HepG2 (cell line): ENCODE data around the gene ABAT. TPM values are rescaled to one million over a fixed set of nuclear protein-coding genes. Genes with fewer than 3 reads are reported as not detected.

ENCODE experiments used
- ARNT ChIP-seq: fragments of 450-650 bp; IDR thresholded peaks from 2 replicates; pipeline ENCODE4 v1.6.1; 2017
- ATF2 ChIP-seq: sonication (generic); formaldehyde crosslinking; IDR thresholded peaks from 2 replicates; pipeline ENCODE4 v1.4.0; 2020; ENCODE audit warnings: missing genetic modification reagents
- ATF3 ChIP-seq: sonication (generic); formaldehyde crosslinking; IDR thresholded peaks from 2 replicates; pipeline ENCODE4 v1.4.0; 2020; ENCODE audit warnings: missing genetic modification reagents
- CHD2 ChIP-seq: IDR thresholded peaks from 2 replicates; pipeline ENCODE4 v1.6.1; 2011; ENCODE audit warnings: low read depth, low read length, improper control_type of control experiment
- FLYWCH1 ChIP-seq: sonication (generic); formaldehyde crosslinking; IDR thresholded peaks from 2 replicates; pipeline ENCODE4 v1.8.1; 2023; ENCODE audit warnings: mild to moderate bottlenecking, missing genetic modification reagents
- HDAC2 ChIP-seq: sonication (generic); formaldehyde crosslinking; IDR thresholded peaks from 2 replicates; pipeline ENCODE4 v1.4.0; 2020; ENCODE audit warnings: missing genetic modification reagents
- HNRNPH1 ChIP-seq: fragments of 200-400 bp; formaldehyde crosslinking; optimal IDR thresholded peaks from 2 replicates; pipeline ENCODE3; 2017; ENCODE audit warnings: mild to moderate bottlenecking, low read depth, low read length
- IKZF1 ChIP-seq: fragments of 450-650 bp; IDR thresholded peaks from 2 replicates; pipeline ENCODE4 v1.7.1; 2016
- ISL2 ChIP-seq: sonication (generic); formaldehyde crosslinking; IDR thresholded peaks from 2 replicates; pipeline ENCODE4 v1.5.0; 2020; ENCODE audit warnings: missing genetic modification reagents
- MXD4 ChIP-seq: IDR thresholded peaks from 2 replicates; pipeline ENCODE4 v1.6.1; 2016; ENCODE audit warnings: mild to moderate bottlenecking, missing biosample characterization, missing genetic modification reagents
- NR0B2 ChIP-seq: sonication (generic); formaldehyde crosslinking; IDR thresholded peaks from 2 replicates; pipeline ENCODE4 v1.4.0; 2020; ENCODE audit warnings: mild to moderate bottlenecking, missing genetic modification reagents
- PLSCR1 ChIP-seq: sonication (generic); formaldehyde crosslinking; IDR thresholded peaks from 2 replicates; pipeline ENCODE4 v1.5.0; 2020; ENCODE audit warnings: missing genetic modification reagents, mild to moderate bottlenecking, borderline replicate concordance
- RXRB ChIP-seq: IDR thresholded peaks from 2 replicates; pipeline ENCODE4 v1.6.1; 2016; ENCODE audit warnings: borderline replicate concordance, missing genetic modification reagents, missing compliant biosample characterization
- SAFB2 ChIP-seq: sonication (generic); formaldehyde crosslinking; IDR thresholded peaks from 2 replicates; pipeline ENCODE4 v1.5.1; 2020; ENCODE audit warnings: missing genetic modification reagents, low read depth, mild to moderate bottlenecking, borderline replicate concordance
- SALL1 ChIP-seq: sonication (generic); formaldehyde crosslinking; IDR thresholded peaks from 2 replicates; pipeline ENCODE4 v1.8.0; 2022; ENCODE audit warnings: mild to moderate bottlenecking, missing genetic modification reagents
- SNAI1 ChIP-seq: sonication (generic); formaldehyde crosslinking; IDR thresholded peaks from 2 replicates; pipeline ENCODE4 v1.5.0; 2020; ENCODE audit warnings: mild to moderate bottlenecking, missing genetic modification reagents, borderline replicate concordance
- U2AF2 ChIP-seq: fragments of 200-400 bp; formaldehyde crosslinking; IDR thresholded peaks from 2 replicates; pipeline ENCODE4 v1.6.1; 2017; ENCODE audit warnings: low read depth, mild to moderate bottlenecking, low read length
- ZFP91 ChIP-seq: sonication (generic); formaldehyde crosslinking; IDR thresholded peaks from 2 replicates; pipeline ENCODE4 v1.9.0; 2022; ENCODE audit warnings: missing genetic modification reagents, mild to moderate bottlenecking, borderline replicate concordance
- ZHX2 ChIP-seq, 2 experiments: sonication (generic) in 1 of 2; formaldehyde crosslinking in 1 of 2; IDR thresholded peaks; 2 replicates each; pipeline versions ENCODE4 v1.6.1 to v1.9.0; 2014 to 2022; ENCODE audit warnings: antibody characterized with exemption in 1 of 2, borderline replicate concordance in 1 of 2, inconsistent platforms in 1 of 2, low read depth in 1 of 2, missing genetic modification reagents in 1 of 2
- ZNF121 ChIP-seq: sonication (generic); formaldehyde crosslinking; IDR thresholded peaks from 2 replicates; pipeline ENCODE4 v1.5.0; 2020; ENCODE audit warnings: mild to moderate bottlenecking, missing genetic modification reagents
- ZNF7 ChIP-seq: IDR thresholded peaks from 2 replicates; pipeline ENCODE4 v1.6.1; 2016; ENCODE audit warnings: missing biosample characterization, missing genetic modification reagents
- polyA plus RNA-seq, 8 experiments: library from polyadenylated mRNA; depleted of rRNA in 3 of 8; stranded (reverse) in 7 of 8; unstranded in 1 of 8; fragments of >200 nt; fragmentation: Illumina TruSeq in 4 of 8; extraction: Trizol in 4 of 8; gene quantifications; 2 replicates each; pipeline versions ENCODE4 v1.2.1 to v1.2.3, GENCODE V29; 2011 to 2016; ENCODE audit warnings: low read depth in 4 of 8, missing spikeins in 1 of 8, mixed read lengths in 1 of 8; ENCODE audit not compliant: insufficient read depth in 1 of 8
- total RNA-seq, 5 experiments: library from RNA; depleted of rRNA; stranded (reverse); fragments of >200 nt; fragmentation: Illumina TruSeq; extraction: Trizol; gene quantifications; 2 replicates each; pipeline ENCODE4 v1.2.3, GENCODE V29; 2016; ENCODE audit warnings: low read depth in 1 of 5

Gene ABAT
- total and polyA plus RNA-seq, 2 of the 13 experiments (the other 11 are each of a cell fraction or from before 2014, with no cell fraction given), result 47.6 to 97.3 TPM

GRCh38 chr16:8660841-8661301 lies 13.5 kb upstream of the ABAT start (continued):
- TF ChIP-seq ISL2 (CRISPR knock-in tag) (no peak), ATF3 (CRISPR knock-in tag) (no peak), CHD2 (no peak), ZFP91 (peak; percentile 43; the same call in 1 of the 2 replicates), RXRB (CRISPR knock-in tag) (0 out of 2 replicates have a peak, but pooled peaks have one; percentile 38), ZNF7 (CRISPR knock-in tag) (no peak), SALL1 (CRISPR knock-in tag) (peak; percentile 85), ATF2 (CRISPR knock-in tag) (no peak), FLYWCH1 (CRISPR knock-in tag) (no peak), ARNT (no peak), HNRNPH1 (no peak), U2AF2 (no peak), HDAC2 (CRISPR knock-in tag) (no peak), SNAI1 (no peak), PLSCR1 (no peak), SAFB2 (CRISPR knock-in tag) (no peak), NR0B2 (CRISPR knock-in tag) (no peak), IKZF1 (no peak), ZNF121 (no peak), ZHX2 (IDR thresholded peaks at IDR 0.05; ENCODE audit: low read depth) (no peak), ZHX2 (CRISPR knock-in tag; IDR thresholded peaks at IDR 0.05; ENCODE audit: borderline replicate concordance) (no peak), MXD4 (no peak)
